GM23338 (cell line): ENCODE results near the gene MDM4. TPM values are rescaled to one million over a fixed set of nuclear protein-coding genes. Genes with fewer than 3 reads are reported as not detected.

ENCODE experiments used
- ATAC-seq: fragments of 200-7000 bp; cut with Tn5 transposase; 3 replicates; pipeline ENCODE4 v1.9.1; 2020
- DNase-seq: peaks from one replicate; pipeline ENCODE4 v3.0.0-alpha.2; 2015; ENCODE audit warnings: low spot score
- H2AFZ ChIP-seq: fragments of 200-600 bp; sonication (generic); 2 replicates; pipeline ENCODE4 v1.8.0; 2016; ENCODE audit warnings: antibody characterized with exemption, mild to moderate bottlenecking, moderate library complexity
- H3F3A ChIP-seq: fragments of 200-600 bp; sonication (generic); replicated peaks from 2 replicates; pipeline ENCODE4 v1.8.0; 2017; ENCODE audit warnings: antibody characterized with exemption, mixed run types, low read depth
- H3K27ac ChIP-seq: fragments of 200-600 bp; sonication (generic); 2 replicates; pipeline ENCODE4 v1.6.1; 2016; ENCODE audit warnings: low read depth
- H3K27me3 ChIP-seq: fragments of 200-600 bp; sonication (generic); 2 replicates; pipeline ENCODE4 v1.8.0; 2016; ENCODE audit warnings: mild to moderate bottlenecking, mixed run types, moderate library complexity; ENCODE audit not compliant: insufficient read depth
- H3K36me3 ChIP-seq: fragments of 200-600 bp; sonication (generic); 2 replicates; pipeline ENCODE4 v1.8.0; 2016; ENCODE audit warnings: mild to moderate bottlenecking; ENCODE audit not compliant: insufficient read depth
- H3K4me1 ChIP-seq: fragments of 200-600 bp; sonication (generic); 2 replicates; pipeline ENCODE4 v1.8.0; 2016; ENCODE audit warnings: mild to moderate bottlenecking, moderate library complexity; ENCODE audit not compliant: insufficient read depth
- H3K4me2 ChIP-seq: fragments of 200-600 bp; sonication (generic); 2 replicates; pipeline ENCODE4 v1.7.1; 2017; ENCODE audit warnings: mixed run types
- H3K4me3 ChIP-seq: fragments of 200-600 bp; sonication (generic); 2 replicates; pipeline ENCODE4 v1.6.1; 2016; ENCODE audit warnings: mixed run types
- H3K79me2 ChIP-seq: fragments of 200-600 bp; sonication (generic); replicated peaks from 2 replicates; pipeline ENCODE4 v1.8.0; 2017; ENCODE audit warnings: mild to moderate bottlenecking; ENCODE audit not compliant: insufficient read depth
- H3K9me2 ChIP-seq: fragments of 200-600 bp; sonication (generic); 2 replicates; pipeline ENCODE4 v1.8.0; 2017; ENCODE audit not compliant: insufficient read depth
- H4K20me1 ChIP-seq: fragments of 200-600 bp; sonication (generic); replicated peaks from 2 replicates; pipeline ENCODE4 v1.8.0; 2017; ENCODE audit warnings: mild to moderate bottlenecking; ENCODE audit not compliant: insufficient read depth
- H3K27ac Mint-ChIP-seq: 2 replicates; pipeline ENCODE4 v1.8.0; 2020; ENCODE audit warnings: inconsistent platforms, mild to moderate bottlenecking, moderate library complexity, mixed read lengths
- H3K27me3 Mint-ChIP-seq: 3 replicates; pipeline ENCODE4 v1.8.0; 2022; ENCODE audit warnings: low read depth, mild to moderate bottlenecking, moderate library complexity, mixed read lengths, inconsistent platforms; ENCODE audit not compliant: insufficient read depth, poor library complexity
- H3K36me3 Mint-ChIP-seq: 3 replicates; pipeline ENCODE4 v1.8.0; 2021; ENCODE audit warnings: low read depth, mild to moderate bottlenecking, inconsistent platforms, moderate library complexity, mixed read lengths
- H3K4me1 Mint-ChIP-seq: 3 replicates; pipeline ENCODE4 v1.8.0; 2020; ENCODE audit warnings: mild to moderate bottlenecking, inconsistent platforms, mixed read lengths
- H3K4me3 Mint-ChIP-seq: 3 replicates; pipeline ENCODE4 v1.8.0; 2021; ENCODE audit warnings: moderate library complexity, mild to moderate bottlenecking, inconsistent platforms, mixed read lengths
- H3K9me3 Mint-ChIP-seq: 3 replicates; pipeline ENCODE4 v1.8.0; 2020; ENCODE audit warnings: moderate library complexity, mild to moderate bottlenecking, inconsistent platforms, mixed read lengths
- CREB1 ChIP-seq: fragments of 250-450 bp; sonication (Bioruptor Pico); IDR thresholded peaks from 2 replicates; pipeline ENCODE4 v1.5.0; 2020; ENCODE audit warnings: low read depth, mild to moderate bottlenecking, moderate library complexity
- EZH2 ChIP-seq: fragments of 200-600 bp; sonication (generic); IDR thresholded peaks from one replicate; pipeline ENCODE4 v1.8.0; 2017; ENCODE audit warnings: antibody characterized with exemption, mild to moderate bottlenecking, low read depth; ENCODE audit not compliant: unreplicated experiment
- EZH2phosphoT487 ChIP-seq: fragments of 200-600 bp; sonication (generic); IDR thresholded peaks from one replicate; pipeline ENCODE4 v1.8.1; 2018; ENCODE audit warnings: antibody characterized with exemption; ENCODE audit not compliant: unreplicated experiment
- JUNB ChIP-seq: IDR thresholded peaks from one replicate; pipeline ENCODE4 v1.6.1; 2016; ENCODE audit warnings: antibody characterized with exemption; ENCODE audit not compliant: unreplicated experiment
- NANOG ChIP-seq: IDR thresholded peaks from 2 replicates; pipeline ENCODE4 v1.6.1; 2016; ENCODE audit warnings: antibody characterized with exemption, borderline replicate concordance
- POLR2AphosphoS5 ChIP-seq: IDR thresholded peaks from 2 replicates; pipeline ENCODE4 v1.6.1; 2016; ENCODE audit warnings: antibody characterized with exemption, low read depth
- STAT1 ChIP-seq: IDR thresholded peaks from one replicate; pipeline ENCODE4 v1.6.1; 2016; ENCODE audit warnings: antibody characterized with exemption; ENCODE audit not compliant: unreplicated experiment
- ZNF114 ChIP-seq: fragments of 250-450 bp; sonication (Bioruptor Pico); IDR thresholded peaks from 2 replicates; pipeline ENCODE4 v1.5.0; 2020; ENCODE audit warnings: mild to moderate bottlenecking, moderate library complexity
- ZNF331 ChIP-seq: fragments of 250-450 bp; sonication (Bioruptor Pico); IDR thresholded peaks from 2 replicates; pipeline ENCODE4 v1.5.0; 2020; ENCODE audit warnings: low read depth, mild to moderate bottlenecking, moderate library complexity
- polyA plus RNA-seq: library from polyadenylated mRNA; unstranded; fragments of >200 nt; fragmentation: Nextera tagmentation; extraction: Ambion mirVana; gene quantifications from 2 replicates; pipeline ENCODE4 v1.2.1, GENCODE V29; 2016
- total RNA-seq: library from RNA; depleted of rRNA; stranded (reverse); fragments of >200 nt; shearing (Covaris generic); gene quantifications from 2 replicates; pipeline ENCODE4 v1.2.3, GENCODE V29; 2014
- TF ChIP-seq, protein P1 (sequence below): fragments of 250-450 bp; sonication (Bioruptor Pico); IDR thresholded peaks from 2 replicates; pipeline ENCODE4 v1.5.0; 2020; ENCODE audit warnings: mild to moderate bottlenecking, moderate library complexity
- TF ChIP-seq, protein P2 (sequence below), 2 experiments: fragments of 200-600 bp in 1 of 2; sonication (generic) in 1 of 2; conservative IDR thresholded peaks; 2 replicates each; pipeline versions ENCODE4 v1.5.1 to v1.6.1; 2016 to 2017; ENCODE audit warnings: antibody characterized with exemption in 2 of 2, low read depth in 2 of 2, mild to moderate bottlenecking in 2 of 2, moderate library complexity in 1 of 2
- TF ChIP-seq, protein P3 (sequence below): IDR thresholded peaks from 2 replicates; pipeline ENCODE4 v1.6.1; 2016; ENCODE audit warnings: antibody characterized with exemption

The MDM4 gene
- total and polyA plus RNA-seq, 2 experiments from 2014 or later = 24.8 to 56.1 TPM

DNA sequence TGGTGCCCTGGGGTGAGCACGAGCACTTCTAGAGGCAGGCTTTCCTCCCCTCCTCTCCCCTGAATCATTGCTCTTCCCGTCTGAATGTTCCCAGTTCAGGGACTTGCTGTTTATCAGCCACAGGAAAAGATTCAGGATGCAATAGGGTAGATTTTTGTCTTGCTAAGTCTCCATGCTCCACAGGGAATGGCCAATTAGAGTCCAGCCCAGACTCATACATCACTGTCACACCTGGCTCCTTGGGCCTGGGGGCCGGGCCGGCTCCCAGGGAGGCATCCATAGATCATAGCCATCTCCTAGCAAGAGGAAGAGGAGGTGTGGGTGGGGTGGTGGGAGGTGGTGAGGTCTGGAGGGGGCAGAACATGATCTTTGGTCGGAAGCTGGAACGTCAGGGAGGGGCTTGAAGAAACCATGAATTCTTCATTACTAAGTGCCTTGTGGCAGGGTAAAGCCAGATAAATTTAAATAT lies 85.9 kb downstream of the MDM4 start (continued):
- TF ChIP-seq, protein P1, sequence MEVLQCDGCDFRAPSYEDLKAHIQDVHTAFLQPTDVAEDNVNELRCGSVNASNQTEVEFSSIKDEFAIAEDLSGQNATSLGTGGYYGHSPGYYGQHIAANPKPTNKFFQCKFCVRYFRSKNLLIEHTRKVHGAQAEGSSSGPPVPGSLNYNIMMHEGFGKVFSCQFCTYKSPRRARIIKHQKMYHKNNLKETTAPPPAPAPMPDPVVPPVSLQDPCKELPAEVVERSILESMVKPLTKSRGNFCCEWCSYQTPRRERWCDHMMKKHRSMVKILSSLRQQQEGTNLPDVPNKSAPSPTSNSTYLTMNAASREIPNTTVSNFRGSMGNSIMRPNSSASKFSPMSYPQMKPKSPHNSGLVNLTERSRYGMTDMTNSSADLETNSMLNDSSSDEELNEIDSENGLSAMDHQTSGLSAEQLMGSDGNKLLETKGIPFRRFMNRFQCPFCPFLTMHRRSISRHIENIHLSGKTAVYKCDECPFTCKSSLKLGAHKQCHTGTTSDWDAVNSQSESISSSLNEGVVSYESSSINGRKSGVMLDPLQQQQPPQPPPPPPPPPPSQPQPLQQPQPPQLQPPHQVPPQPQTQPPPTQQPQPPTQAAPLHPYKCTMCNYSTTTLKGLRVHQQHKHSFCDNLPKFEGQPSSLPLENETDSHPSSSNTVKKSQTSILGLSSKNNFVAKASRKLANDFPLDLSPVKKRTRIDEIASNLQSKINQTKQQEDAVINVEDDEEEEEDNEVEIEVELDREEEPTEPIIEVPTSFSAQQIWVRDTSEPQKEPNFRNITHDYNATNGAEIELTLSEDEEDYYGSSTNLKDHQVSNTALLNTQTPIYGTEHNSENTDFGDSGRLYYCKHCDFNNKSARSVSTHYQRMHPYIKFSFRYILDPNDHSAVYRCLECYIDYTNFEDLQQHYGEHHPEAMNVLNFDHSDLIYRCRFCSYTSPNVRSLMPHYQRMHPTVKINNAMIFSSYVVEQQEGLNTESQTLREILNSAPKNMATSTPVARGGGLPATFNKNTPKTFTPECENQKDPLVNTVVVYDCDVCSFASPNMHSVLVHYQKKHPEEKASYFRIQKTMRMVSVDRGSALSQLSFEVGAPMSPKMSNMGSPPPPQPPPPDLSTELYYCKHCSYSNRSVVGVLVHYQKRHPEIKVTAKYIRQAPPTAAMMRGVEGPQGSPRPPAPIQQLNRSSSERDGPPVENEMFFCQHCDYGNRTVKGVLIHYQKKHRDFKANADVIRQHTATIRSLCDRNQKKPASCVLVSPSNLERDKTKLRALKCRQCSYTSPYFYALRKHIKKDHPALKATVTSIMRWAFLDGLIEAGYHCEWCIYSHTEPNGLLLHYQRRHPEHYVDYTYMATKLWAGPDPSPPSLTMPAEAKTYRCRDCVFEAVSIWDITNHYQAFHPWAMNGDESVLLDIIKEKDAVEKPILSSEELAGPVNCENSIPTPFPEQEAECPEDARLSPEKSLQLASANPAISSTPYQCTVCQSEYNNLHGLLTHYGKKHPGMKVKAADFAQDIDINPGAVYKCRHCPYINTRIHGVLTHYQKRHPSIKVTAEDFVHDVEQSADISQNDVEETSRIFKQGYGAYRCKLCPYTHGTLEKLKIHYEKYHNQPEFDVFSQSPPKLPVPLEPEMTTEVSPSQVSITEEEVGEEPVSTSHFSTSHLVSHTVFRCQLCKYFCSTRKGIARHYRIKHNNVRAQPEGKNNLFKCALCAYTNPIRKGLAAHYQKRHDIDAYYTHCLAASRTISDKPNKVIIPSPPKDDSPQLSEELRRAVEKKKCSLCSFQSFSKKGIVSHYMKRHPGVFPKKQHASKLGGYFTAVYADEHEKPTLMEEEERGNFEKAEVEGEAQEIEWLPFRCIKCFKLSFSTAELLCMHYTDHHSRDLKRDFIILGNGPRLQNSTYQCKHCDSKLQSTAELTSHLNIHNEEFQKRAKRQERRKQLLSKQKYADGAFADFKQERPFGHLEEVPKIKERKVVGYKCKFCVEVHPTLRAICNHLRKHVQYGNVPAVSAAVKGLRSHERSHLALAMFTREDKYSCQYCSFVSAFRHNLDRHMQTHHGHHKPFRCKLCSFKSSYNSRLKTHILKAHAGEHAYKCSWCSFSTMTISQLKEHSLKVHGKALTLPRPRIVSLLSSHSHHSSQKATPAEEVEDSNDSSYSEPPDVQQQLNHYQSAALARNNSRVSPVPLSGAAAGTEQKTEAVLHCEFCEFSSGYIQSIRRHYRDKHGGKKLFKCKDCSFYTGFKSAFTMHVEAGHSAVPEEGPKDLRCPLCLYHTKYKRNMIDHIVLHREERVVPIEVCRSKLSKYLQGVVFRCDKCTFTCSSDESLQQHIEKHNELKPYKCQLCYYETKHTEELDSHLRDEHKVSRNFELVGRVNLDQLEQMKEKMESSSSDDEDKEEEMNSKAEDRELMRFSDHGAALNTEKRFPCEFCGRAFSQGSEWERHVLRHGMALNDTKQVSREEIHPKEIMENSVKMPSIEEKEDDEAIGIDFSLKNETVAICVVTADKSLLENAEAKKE (CRISPR knock-in tag) = no peak
- TF ChIP-seq, protein P2, sequence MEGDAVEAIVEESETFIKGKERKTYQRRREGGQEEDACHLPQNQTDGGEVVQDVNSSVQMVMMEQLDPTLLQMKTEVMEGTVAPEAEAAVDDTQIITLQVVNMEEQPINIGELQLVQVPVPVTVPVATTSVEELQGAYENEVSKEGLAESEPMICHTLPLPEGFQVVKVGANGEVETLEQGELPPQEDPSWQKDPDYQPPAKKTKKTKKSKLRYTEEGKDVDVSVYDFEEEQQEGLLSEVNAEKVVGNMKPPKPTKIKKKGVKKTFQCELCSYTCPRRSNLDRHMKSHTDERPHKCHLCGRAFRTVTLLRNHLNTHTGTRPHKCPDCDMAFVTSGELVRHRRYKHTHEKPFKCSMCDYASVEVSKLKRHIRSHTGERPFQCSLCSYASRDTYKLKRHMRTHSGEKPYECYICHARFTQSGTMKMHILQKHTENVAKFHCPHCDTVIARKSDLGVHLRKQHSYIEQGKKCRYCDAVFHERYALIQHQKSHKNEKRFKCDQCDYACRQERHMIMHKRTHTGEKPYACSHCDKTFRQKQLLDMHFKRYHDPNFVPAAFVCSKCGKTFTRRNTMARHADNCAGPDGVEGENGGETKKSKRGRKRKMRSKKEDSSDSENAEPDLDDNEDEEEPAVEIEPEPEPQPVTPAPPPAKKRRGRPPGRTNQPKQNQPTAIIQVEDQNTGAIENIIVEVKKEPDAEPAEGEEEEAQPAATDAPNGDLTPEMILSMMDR (conservative IDR thresholded peaks at IDR 0.05; ENCODE audit: low read depth in 2 of 2) = no peak
- TF ChIP-seq STAT1 (no peak), JUNB (no peak)

DNA sequence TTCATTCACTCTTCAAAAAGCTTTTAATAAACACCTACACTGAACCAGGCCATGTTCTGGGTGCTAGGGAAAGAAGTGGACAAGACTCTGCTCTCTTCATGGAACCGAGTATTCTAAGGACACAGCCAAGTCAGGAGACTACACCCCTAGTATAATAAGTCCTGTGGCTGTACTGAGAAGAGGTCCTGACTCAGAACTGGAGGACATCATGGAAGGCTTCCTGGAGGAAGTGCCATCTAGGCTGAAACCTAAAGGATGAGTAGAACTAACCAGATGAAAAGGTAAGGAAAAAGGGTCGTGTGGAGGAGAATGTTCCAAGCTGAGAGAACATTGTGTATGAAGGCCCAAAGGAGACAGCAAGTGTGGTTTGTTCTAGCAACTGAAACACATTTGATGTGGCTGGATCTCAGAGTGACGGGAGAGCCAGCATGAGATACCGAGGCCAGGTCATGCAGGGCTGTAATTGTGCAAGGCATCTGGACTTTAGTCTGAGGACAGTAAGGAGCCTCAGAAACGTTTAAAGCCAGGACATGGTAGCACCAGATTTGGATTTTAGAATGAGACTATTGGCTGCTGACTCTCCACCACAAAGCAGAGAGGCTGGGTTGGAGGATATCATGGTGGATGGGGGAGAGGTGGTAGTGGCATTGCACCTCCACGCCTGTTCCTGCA lies 86.8 kb downstream of the MDM4 start:
- Histone ChIP-seq H3K4me3 (no peak overlapping the region), H3F3A (no peaks in the 10 kb centered on the region), H3K4me1 (peaks cover 25% of the 10 kb centered on the region), H3K36me3 (no peaks in the 10 kb centered on the region), H4K20me1 (no peaks in the 10 kb centered on the region), H3K27ac (no peak overlapping the region), H3K79me2 (no peaks in the 10 kb centered on the region), H3K9me2 (peaks cover 5% of the 10 kb centered on the region), H2AFZ (no peak overlapping the region), H3K27me3 (no peaks in the 10 kb centered on the region), H3K4me2 (no peak overlapping the region)
- ATAC-seq (no peak), DNase-seq (no peak)
- Mint-ChIP-seq H3K9me3 (no peaks in the 10 kb centered on the region), H3K4me1 (peaks cover 32% of the 10 kb centered on the region), H3K27ac (no peak overlapping the region), H3K36me3 (no peaks in the 10 kb centered on the region), H3K4me3 (no peak overlapping the region), H3K27me3 (peaks cover 15% of the 10 kb centered on the region)
- TF ChIP-seq, protein P2 (conservative IDR thresholded peaks at IDR 0.05; ENCODE audit: low read depth in 2 of 2) = no peak
- TF ChIP-seq POLR2AphosphoS5 (no peak), ZNF331 (CRISPR knock-in tag) (no peak), ZNF114 (CRISPR knock-in tag) (no peak), NANOG (no peak), EZH2 (no peak), CREB1 (no peak), STAT1 (no peak), EZH2phosphoT487 (no peak)
- TF ChIP-seq, protein P3, sequence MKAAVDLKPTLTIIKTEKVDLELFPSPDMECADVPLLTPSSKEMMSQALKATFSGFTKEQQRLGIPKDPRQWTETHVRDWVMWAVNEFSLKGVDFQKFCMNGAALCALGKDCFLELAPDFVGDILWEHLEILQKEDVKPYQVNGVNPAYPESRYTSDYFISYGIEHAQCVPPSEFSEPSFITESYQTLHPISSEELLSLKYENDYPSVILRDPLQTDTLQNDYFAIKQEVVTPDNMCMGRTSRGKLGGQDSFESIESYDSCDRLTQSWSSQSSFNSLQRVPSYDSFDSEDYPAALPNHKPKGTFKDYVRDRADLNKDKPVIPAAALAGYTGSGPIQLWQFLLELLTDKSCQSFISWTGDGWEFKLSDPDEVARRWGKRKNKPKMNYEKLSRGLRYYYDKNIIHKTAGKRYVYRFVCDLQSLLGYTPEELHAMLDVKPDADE = no peak
